H1 (cell line): ENCODE data around the gene KCND3. TPM values are rescaled to one million over a fixed set of nuclear protein-coding genes. Genes with fewer than 3 reads are reported as not detected.

Source experiments
- CTCF ChIA-PET: fragments of 300-600 bp; sonication (Branson Sonifier 250); formaldehyde crosslinking; loops from one replicate; lab custom pipeline; 2021; ENCODE audit not compliant: partially characterized antibody; lab: Charles Lee
- POLR2A ChIA-PET: fragments of 300-600 bp; sonication (Branson Sonifier 250); formaldehyde crosslinking; loops from one replicate; lab custom pipeline; 2021; ENCODE audit warnings: inconsistent platforms; ENCODE audit not compliant: partially characterized antibody; lab: Charles Lee
- DNase-seq, 2 experiments: peaks; one replicate each; pipeline versions ENCODE4 v3.0.0 to v3.0.0-alpha.2; 2010 to 2022; ENCODE audit warnings: low spot score in 2 of 2, low read depth in 1 of 2, mixed read lengths in 1 of 2
- FAIRE-seq: peaks from 2 replicates; lab custom pipeline; 2011; peaks lifted over from hg19 to GRCh38; lab: Jason Lieb, UNC
- H2AFZ ChIP-seq: 2 replicates; pipeline ENCODE4 v1.8.1; 2012; ENCODE audit warnings: low read length, inconsistent platforms
- H2AK5ac ChIP-seq: 2 replicates; pipeline ENCODE4 v1.6.1; 2013; ENCODE audit warnings: low read depth, low read length
- H2BK120ac ChIP-seq: replicated peaks from 2 replicates; pipeline ENCODE3; 2013; ENCODE audit warnings: low read depth, low read length, inconsistent platforms
- H2BK12ac ChIP-seq: 2 replicates; pipeline ENCODE4 v1.6.1; 2013; ENCODE audit warnings: low read depth, low read length
- H2BK15ac ChIP-seq: 2 replicates; pipeline ENCODE4 v1.6.1; 2013; ENCODE audit warnings: low read length
- H2BK20ac ChIP-seq: 2 replicates; pipeline ENCODE4 v1.6.1; 2013; ENCODE audit warnings: low read length
- H2BK5ac ChIP-seq: 2 replicates; pipeline ENCODE4 v1.6.1; 2013; ENCODE audit warnings: low read depth, low read length
- H3K14ac ChIP-seq: 2 replicates; pipeline ENCODE4 v1.6.1; 2013; ENCODE audit warnings: inconsistent platforms; ENCODE audit not compliant: insufficient read length
- H3K18ac ChIP-seq: 2 replicates; pipeline ENCODE4 v1.6.1; 2013; ENCODE audit warnings: low read length; ENCODE audit errors: extremely low read depth
- H3K23ac ChIP-seq: 2 replicates; pipeline ENCODE4 v1.6.1; 2013; ENCODE audit warnings: inconsistent platforms; ENCODE audit not compliant: insufficient read length
- H3K23me2 ChIP-seq: 2 replicates; pipeline ENCODE4 v1.6.1; 2013; ENCODE audit warnings: low read depth, low read length
- H3K27ac ChIP-seq: 2 replicates; pipeline ENCODE4 v1.6.1; 2011; ENCODE audit warnings: low read depth, low read length, inconsistent platforms
- H3K27me3 ChIP-seq, 4 experiments: replicated peaks in 1 of 4; 1 replicate in 1 of 4; 2 replicates in 3 of 4; pipeline versions ENCODE4 v1.6.1 to v1.8.1; 2011 to 2013; ENCODE audit warnings: low read length in 3 of 4, mild to moderate bottlenecking in 3 of 4, inconsistent platforms in 2 of 4, mixed read lengths in 2 of 4, moderate library complexity in 1 of 4; ENCODE audit not compliant: control insufficient read depth in 3 of 4, insufficient read depth in 3 of 4; ENCODE audit errors: extremely low read depth in 1 of 4
- H3K36me3 ChIP-seq, 4 experiments: 2 replicates each; pipeline versions ENCODE4 v1.6.1 to v1.8.1; 2011 to 2013; ENCODE audit warnings: mild to moderate bottlenecking in 4 of 4, low read length in 3 of 4, moderate library complexity in 2 of 4, control low read depth in 1 of 4, inconsistent platforms in 1 of 4; ENCODE audit not compliant: insufficient read depth in 4 of 4, control insufficient read depth in 2 of 4
- H3K4ac ChIP-seq: replicated peaks from 2 replicates; pipeline ENCODE3; 2013; ENCODE audit warnings: low read length, low read depth, mixed read lengths, inconsistent platforms; ENCODE audit not compliant: insufficient read length
- H3K4me1 ChIP-seq, 4 experiments: replicated peaks in 1 of 4; 1 replicate in 1 of 4; 2 replicates in 3 of 4; pipeline versions ENCODE4 v1.6.1 to v1.8.1; 2011 to 2013; ENCODE audit warnings: low read length in 3 of 4, inconsistent platforms in 2 of 4, mixed read lengths in 1 of 4; ENCODE audit not compliant: insufficient read depth in 4 of 4, control insufficient read depth in 3 of 4
- H3K4me2 ChIP-seq, 2 experiments: 2 replicates each; pipeline versions ENCODE4 v1.6.1 to v1.8.1; 2011 to 2013; ENCODE audit warnings: low read depth in 2 of 2, low read length in 2 of 2, control low read depth in 1 of 2, inconsistent platforms in 1 of 2, mild to moderate bottlenecking in 1 of 2; ENCODE audit not compliant: insufficient read depth in 1 of 2
- H3K4me3 ChIP-seq, 4 experiments: fragments of 200-600, 300-600 bp in 1 of 4; sonication (generic), shearing (Covaris generic), sonication (Bioruptor Twin) in 1 of 4; 2 replicates each; pipeline versions ENCODE4 v1.5.1 to v1.8.1; 2011 to 2016; ENCODE audit warnings: low read length in 4 of 4, low read depth in 3 of 4, control low read depth in 2 of 4, inconsistent platforms in 2 of 4, mild to moderate bottlenecking in 2 of 4, mixed read lengths in 1 of 4, moderate library complexity in 1 of 4; ENCODE audit not compliant: insufficient read depth in 2 of 4; ENCODE audit errors: extremely low read depth in 1 of 4
- H3K56ac ChIP-seq: replicated peaks from 2 replicates; pipeline ENCODE3; 2013; ENCODE audit warnings: low read depth, mild to moderate bottlenecking, mixed read lengths, low read length, inconsistent platforms; ENCODE audit not compliant: insufficient read length
- H3K79me1 ChIP-seq: 2 replicates; pipeline ENCODE4 v1.6.1; 2013; ENCODE audit warnings: low read depth, low read length, control low read depth
- H3K79me2 ChIP-seq, 2 experiments: 2 replicates each; pipeline versions ENCODE4 v1.6.1 to v1.8.1; 2012 to 2013; ENCODE audit warnings: low read length in 2 of 2, mild to moderate bottlenecking in 2 of 2, inconsistent platforms in 1 of 2; ENCODE audit not compliant: insufficient read depth in 2 of 2, control insufficient read depth in 1 of 2
- H3K9ac ChIP-seq, 4 experiments: replicated peaks in 1 of 4; 1 replicate in 1 of 4; 2 replicates in 3 of 4; pipeline versions ENCODE4 v1.6.1 to v1.8.1; 2011 to 2013; ENCODE audit warnings: low read depth in 3 of 4, low read length in 3 of 4, control low read depth in 2 of 4, mild to moderate bottlenecking in 2 of 4, moderate library complexity in 2 of 4, inconsistent platforms in 1 of 4; ENCODE audit errors: extremely low read depth in 1 of 4
- H3K9me3 ChIP-seq, 2 experiments: 2 replicates each; pipeline versions ENCODE4 v1.6.1 to v1.8.1; 2012 to 2013; ENCODE audit warnings: mild to moderate bottlenecking in 2 of 2, moderate library complexity in 2 of 2, control low read depth in 1 of 2, inconsistent platforms in 1 of 2, low read depth in 1 of 2, low read length in 1 of 2, mixed read lengths in 1 of 2; ENCODE audit not compliant: insufficient read depth in 2 of 2
- H4K20me1 ChIP-seq, 2 experiments: replicated peaks in 1 of 2; 2 replicates each; pipeline versions ENCODE3 to v1.8.1; 2011 to 2013; ENCODE audit warnings: inconsistent platforms in 2 of 2, low read length in 2 of 2, mild to moderate bottlenecking in 1 of 2; ENCODE audit not compliant: insufficient read depth in 2 of 2, control insufficient read depth in 1 of 2
- H4K5ac ChIP-seq: 2 replicates; pipeline ENCODE4 v1.6.1; 2013; ENCODE audit warnings: low read length, low read depth, mixed read lengths, inconsistent platforms; ENCODE audit not compliant: insufficient read length
- H4K8ac ChIP-seq: 2 replicates; pipeline ENCODE4 v1.8.0; 2013; ENCODE audit warnings: mild to moderate bottlenecking, moderate library complexity, low read length, inconsistent platforms; ENCODE audit not compliant: insufficient read depth; ENCODE audit errors: extremely low read depth
- H4K91ac ChIP-seq: replicated peaks from 2 replicates; pipeline ENCODE3; 2013; ENCODE audit warnings: low read length, mixed read lengths, inconsistent platforms; ENCODE audit not compliant: insufficient read length
- BCL11A ChIP-seq, 2 experiments: IDR thresholded peaks; one replicate each; pipeline ENCODE4 v1.6.1; 2011; ENCODE audit warnings: low read depth in 2 of 2, low read length in 2 of 2, mild to moderate bottlenecking in 2 of 2
- FOSL1 ChIP-seq: IDR thresholded peaks from 2 replicates; pipeline ENCODE4 v1.6.1; 2011; ENCODE audit warnings: mild to moderate bottlenecking, low read depth, low read length, moderate library complexity; ENCODE audit not compliant: insufficient read depth
- GABPA ChIP-seq: IDR thresholded peaks from 2 replicates; pipeline ENCODE4 v1.6.1; 2011; ENCODE audit warnings: mild to moderate bottlenecking, low read length, moderate library complexity, borderline replicate concordance; ENCODE audit not compliant: insufficient read depth
- NANOG ChIP-seq: IDR thresholded peaks from 2 replicates; pipeline ENCODE4 v1.6.1; 2011; ENCODE audit warnings: low read length, low read depth, mild to moderate bottlenecking, inconsistent platforms; ENCODE audit not compliant: insufficient read depth, poor library complexity, severe bottlenecking
- NRF1 ChIP-seq: IDR thresholded peaks from 2 replicates; pipeline ENCODE4 v1.6.1; 2011; ENCODE audit warnings: mild to moderate bottlenecking, low read depth, low read length, improper control_type of control experiment
- POLR2AphosphoS5 ChIP-seq: IDR thresholded peaks from 2 replicates; pipeline ENCODE4 v1.6.1; 2011; ENCODE audit warnings: low read depth, low read length
- SAP30 ChIP-seq: fragments of 300-600 bp; sonication (generic); IDR thresholded peaks from 2 replicates; pipeline ENCODE4 v1.7.1; 2012; ENCODE audit warnings: low read length, moderate library complexity, mild to moderate bottlenecking, inconsistent platforms; ENCODE audit not compliant: insufficient read depth, insufficient replicate concordance
- SIRT6 ChIP-seq: IDR thresholded peaks from one replicate; pipeline ENCODE4 v1.7.1; 2012; ENCODE audit warnings: low read length, inconsistent platforms
- TEAD4 ChIP-seq: IDR thresholded peaks from 2 replicates; pipeline ENCODE4 v1.6.1; 2012; ENCODE audit warnings: low read depth, low read length, inconsistent platforms, mixed read lengths
- whole genome bisulfite sequencing, 2 experiments: shearing (Covaris generic) in 1 of 2; methylation state at CpG; one replicate each; pipeline versions ENCODE4 v1.1.6 to v1.1.7; 2013 to 2015; ENCODE audit warnings: low lambda C conversion rate in 2 of 2, mixed read lengths in 2 of 2, inconsistent platforms in 1 of 2, low coverage in 1 of 2, missing lambda C conversion rate in 1 of 2; ENCODE audit not compliant: insufficient replicate concordance in 2 of 2, insufficient coverage in 1 of 2, insufficient read length in 1 of 2; ENCODE audit errors: extremely low coverage in 1 of 2, missing lambda C conversion rate in 1 of 2; 5-methylcytosine and 5-hydroxymethylcytosine counted together
- polyA plus RNA-seq, 7 experiments: library from polyadenylated mRNA; depleted of rRNA in 3 of 7; stranded (reverse) in 5 of 7; unstranded in 2 of 7; fragments of >200 nt in 5 of 7; fragments of 200-250 nt in 2 of 7; gene quantifications; 1 replicate in 5 of 7; 2 replicates in 1 of 7; 4 replicates in 1 of 7; pipeline versions ENCODE4 v1.2.1 to v1.2.3, GENCODE V29; 2011 to 2013; ENCODE audit warnings: missing spikeins in 2 of 7, mixed read lengths in 2 of 7
- total RNA-seq: library from RNA; stranded (reverse); fragmentation: NEBNext Ultra II Directional; extraction: Animal tissue kit (Norgen Biotek cat#: 25700); gene quantifications from 2 replicates; pipeline ENCODE4 v1.2.1, GENCODE V29; 2021
- TF ChIP-seq, protein P1 (sequence below): IDR thresholded peaks from 2 replicates; pipeline ENCODE4 v1.6.1; 2012; ENCODE audit warnings: inconsistent platforms

KCND3 gene
- total and polyA plus RNA-seq, 2 of the 8 experiments (the other 6 are each of a cell fraction or from before 2014, with no cell fraction given), result 0.14 to 0.48 TPM

DNA sequence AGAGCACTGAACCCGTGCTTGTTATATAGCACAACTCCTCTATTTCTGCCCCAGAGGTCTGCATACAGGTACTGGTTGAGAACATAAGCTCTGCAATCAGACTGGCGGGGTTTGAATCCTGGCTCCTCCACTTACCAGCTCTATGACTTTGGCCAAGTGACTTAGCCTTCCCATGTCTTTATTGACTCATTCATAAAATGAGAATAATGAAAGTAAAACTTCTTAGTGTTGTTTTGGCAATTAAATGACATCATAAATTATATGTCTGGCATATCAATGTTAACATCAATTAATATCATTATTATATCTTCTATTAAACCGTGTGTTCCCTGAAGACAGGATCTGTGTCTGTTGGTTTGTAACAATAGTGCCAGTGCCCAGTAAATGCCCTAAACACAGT is 254.6 kb downstream of the KCND3 start:
- Histone ChIP-seq H2BK12ac (no peak overlapping the region), H3K27me3 (no peaks in the 10 kb centered on the region; a peak in 1 of 7 replicates), H4K5ac (no peak overlapping the region), H3K36me3 (peaks cover 0 to 3% (median 1%) of the 10 kb centered on the region in 4 experiments; a peak in 3 of 8 replicates), H3K79me2 (peaks cover 0 to 57% of the 10 kb centered on the region in 2 experiments; a peak in 3 of 4 replicates), H3K23ac (no peak overlapping the region), H3K9ac (no peak overlapping the region), H2BK20ac (no peak overlapping the region), H3K56ac (no peak overlapping the region), H4K20me1 (peaks cover under 1 to 10% of the 10 kb centered on the region in 2 experiments), H2BK15ac (no peak overlapping the region), H2AFZ (no peak overlapping the region)
- no peak for FAIRE-seq
- CTCF ChIA-PET, result interaction anchor here (0.9 to 42.0 kb wide), 6 partner anchors 5 to 283 kb away, joined by 3 to 1070 read pairs (median 3); partner anchors contain the start of genes DDX20 and INKA2
- TF ChIP-seq TEAD4 (no peak), FOSL1 (no peak), NANOG (no peak), POLR2AphosphoS5 (no peak), BCL11A (IDR thresholded peaks at IDR 0.05; ENCODE audit: low read depth in 2 of 2, low read length in 2 of 2) (no peak), SAP30 (no peak), NRF1 (no peak), GABPA (no peak), SIRT6 (no peak)
- TF ChIP-seq, protein P1, sequence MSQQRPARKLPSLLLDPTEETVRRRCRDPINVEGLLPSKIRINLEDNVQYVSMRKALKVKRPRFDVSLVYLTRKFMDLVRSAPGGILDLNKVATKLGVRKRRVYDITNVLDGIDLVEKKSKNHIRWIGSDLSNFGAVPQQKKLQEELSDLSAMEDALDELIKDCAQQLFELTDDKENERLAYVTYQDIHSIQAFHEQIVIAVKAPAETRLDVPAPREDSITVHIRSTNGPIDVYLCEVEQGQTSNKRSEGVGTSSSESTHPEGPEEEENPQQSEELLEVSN, result no peak
- TF ChIP-seq, all 59 proteins: peak for 0
- H4K91ac ChIP-seq, result no peak overlapping the region
- POLR2A ChIA-PET, result interaction anchor here (1.0 to 19.0 kb wide), 2 partner anchors 13 to 14 kb away, joined by 5 to 343 read pairs; no protein-coding TSS in a partner anchor
- H2BK120ac ChIP-seq, result no peak overlapping the region
- no peak overlapping the region for H2BK5ac ChIP-seq
- H3K9me3 ChIP-seq, result no peaks in the 10 kb centered on the region
- H3K4me2 ChIP-seq, result no peak overlapping the region; a peak in 1 of 4 replicates
- peaks cover 12% of the 10 kb centered on the region; the same call in 1 of the 2 replicates for H3K23me2 ChIP-seq
- no peak overlapping the region for H3K14ac ChIP-seq
- H3K4ac ChIP-seq, result no peak overlapping the region
- no peak overlapping the region for H3K18ac ChIP-seq
- H4K8ac ChIP-seq, result no peak overlapping the region
- DNase-seq, result no peak
- H3K79me1 ChIP-seq, result peaks cover 11% of the 10 kb centered on the region
- no peak overlapping the region for H3K27ac ChIP-seq
- H3K4me3 ChIP-seq, result no peak overlapping the region
- peaks cover 19 to 28% (median 24%) of the 10 kb centered on the region in 4 experiments for H3K4me1 ChIP-seq
- no peak overlapping the region for H2AK5ac ChIP-seq
- WGBS, 2 experiments, result 80% methylated on average over 3 of the region's 3 CpGs; no CpG with 5 or more reads in 1 of the 2 experiments
